ENCODE measurements around the gene GPC6.

The GPC6 gene

GRCh38 chr13:93708308-93709075 is 481.9 kb downstream of the GPC6 start:
- DNase-seq = no peak

- no peak for DNase-seq
Measured at GRCh38 chr13:93709506-93710244, 483.1 kb downstream of the GPC6 start.

DNA sequence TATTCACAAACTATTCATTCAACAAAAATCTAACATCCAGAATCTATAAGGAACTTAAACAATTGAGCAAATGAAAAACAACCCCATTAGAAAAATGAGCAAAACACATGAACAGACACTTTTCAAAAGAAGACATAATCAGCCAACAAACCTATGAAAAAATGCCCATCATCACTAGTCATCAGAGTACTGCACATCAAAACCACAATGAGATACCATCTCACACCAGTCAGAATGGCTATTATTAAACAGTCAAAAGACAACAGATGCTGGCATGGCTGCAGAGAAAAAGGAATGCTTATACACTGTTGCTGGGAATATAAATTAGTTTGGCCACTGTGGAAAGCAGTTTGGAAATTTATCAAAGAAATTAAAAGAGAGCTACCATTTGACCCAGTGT is 487.6 kb downstream of the GPC6 start:
- no peak for DNase-seq

DNA sequence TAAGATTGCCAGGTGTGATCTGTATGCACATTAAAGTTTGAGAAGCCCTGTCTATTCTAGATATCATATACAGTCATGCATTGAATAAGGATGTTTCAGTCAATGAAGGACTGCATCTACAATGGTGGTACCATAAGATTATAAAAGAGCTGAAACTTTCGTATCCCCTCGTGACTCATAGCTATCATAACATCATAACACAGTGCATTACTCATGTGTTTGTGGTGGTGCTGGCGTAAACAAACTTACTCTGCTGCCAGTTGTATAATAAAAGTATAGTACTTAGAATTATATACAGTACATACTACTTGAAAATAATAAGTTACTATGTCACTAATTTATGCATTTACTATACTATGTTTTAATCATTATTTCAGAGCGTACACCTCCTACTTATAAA is 489.3 kb downstream of the GPC6 start:
- DNase-seq = no peak

DNA sequence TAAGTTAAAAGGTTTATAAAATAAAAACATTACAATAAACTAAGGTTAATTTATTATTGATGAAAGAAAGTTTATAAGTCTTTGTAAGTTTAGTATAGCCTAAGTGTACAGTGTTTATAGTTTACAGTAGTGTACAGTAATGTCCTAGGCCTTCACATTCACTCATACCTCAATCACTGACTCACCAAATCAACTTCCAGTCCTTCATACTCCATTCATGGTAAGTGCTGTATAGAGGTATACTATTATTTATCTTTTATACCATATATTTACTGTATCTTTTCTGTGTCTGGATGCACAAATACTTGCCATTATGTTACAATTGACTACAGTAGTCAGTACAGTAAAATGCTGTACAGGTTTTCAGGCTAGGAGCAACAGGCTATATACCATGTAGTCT is 490.0 kb downstream of the GPC6 start:
- no peak for DNase-seq

DNA sequence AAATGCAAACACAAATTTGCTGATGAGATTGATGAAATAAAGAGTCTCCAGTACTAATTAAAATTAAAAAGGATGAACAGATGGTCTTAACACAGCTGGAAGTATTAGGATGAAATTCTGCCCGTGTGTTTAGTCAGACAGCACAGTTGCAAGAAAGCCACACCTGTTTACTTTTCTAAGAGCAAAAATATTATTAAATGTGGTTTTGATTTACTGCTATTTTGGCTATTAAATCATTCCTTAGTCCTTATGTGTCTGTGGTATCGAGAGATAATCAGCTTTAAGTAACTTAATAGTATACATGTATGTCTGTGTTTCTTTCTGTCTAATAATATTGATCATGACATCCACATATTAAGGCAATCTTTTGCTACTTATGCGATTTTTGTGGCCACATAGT is 494.9 kb downstream of the GPC6 start:
- no peak for DNase-seq

DNA sequence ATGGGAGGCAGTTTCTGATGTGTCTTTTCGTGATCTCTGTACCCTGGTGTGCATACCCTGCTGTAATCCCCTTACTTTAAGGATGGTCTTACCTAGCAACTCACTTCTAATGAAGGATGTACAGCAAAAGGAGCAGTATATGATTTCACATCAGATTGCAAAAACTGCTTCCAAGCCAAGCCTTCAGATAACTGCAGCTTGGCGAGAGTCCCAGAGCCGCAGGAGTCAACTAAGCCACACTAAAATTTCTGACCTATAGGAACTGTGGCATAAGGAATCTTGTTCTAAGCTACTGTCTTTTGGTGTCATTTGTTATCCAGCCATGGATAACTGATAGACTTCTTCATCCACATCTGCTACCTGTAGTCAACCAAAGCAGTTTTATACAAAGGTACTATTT is 496.7 kb downstream of the GPC6 start:
- DNase-seq = no peak

DNA sequence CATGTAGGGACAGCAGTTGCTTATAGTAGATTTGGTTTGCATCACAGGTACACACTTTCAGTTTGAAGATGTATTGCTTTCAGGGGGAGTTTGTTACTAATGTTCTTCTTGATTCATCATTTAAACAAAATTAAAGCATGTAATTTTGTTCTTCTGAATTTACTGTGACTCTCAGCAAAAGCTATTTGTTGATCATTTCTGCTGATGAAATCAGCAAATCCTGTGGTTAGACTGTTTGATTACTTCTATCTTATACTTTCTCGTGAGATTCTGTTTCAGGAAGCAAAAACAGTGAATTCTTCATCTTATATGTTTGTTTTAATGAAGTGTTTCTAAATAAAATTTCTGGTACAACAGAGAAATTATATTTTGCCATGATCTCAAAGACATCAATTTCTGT is 497.6 kb downstream of the GPC6 start:
- no peak for DNase-seq

DNA sequence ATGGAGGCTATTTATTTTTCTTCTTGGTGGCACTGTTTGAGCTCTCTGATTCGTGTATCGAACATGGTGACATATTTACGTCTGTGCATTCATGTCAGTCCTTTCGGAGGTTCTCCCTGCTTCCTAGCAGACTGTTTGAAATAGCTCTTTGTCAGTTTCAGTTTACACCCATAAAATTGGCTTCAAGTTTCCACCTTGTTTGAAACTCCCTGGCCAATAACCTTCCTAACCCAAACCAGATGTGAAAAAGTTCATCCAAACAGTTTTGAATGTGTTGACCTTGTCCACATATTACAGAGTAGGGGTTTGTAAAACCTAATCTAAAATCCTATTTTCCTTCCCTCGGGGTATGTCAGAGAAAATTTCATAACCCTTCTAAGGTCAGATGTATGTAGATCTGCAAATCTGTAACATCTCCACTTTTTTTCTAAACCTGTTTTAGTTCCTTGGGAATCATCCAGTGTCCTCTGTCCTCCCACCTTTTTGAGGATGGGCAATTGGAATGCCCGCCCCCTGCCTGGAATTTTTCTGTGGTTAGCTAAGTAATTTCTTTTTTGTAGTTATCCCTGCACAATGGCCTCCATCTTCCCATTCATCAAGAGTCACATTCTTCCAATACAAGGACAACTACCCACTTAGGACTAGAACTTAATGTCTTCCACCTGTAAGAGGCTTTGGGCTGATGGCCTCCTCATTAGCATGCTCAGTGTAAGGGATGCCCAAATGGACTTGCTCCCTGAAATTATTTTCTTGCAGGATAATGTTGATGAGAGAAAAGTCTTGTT is 499.8 kb downstream of the GPC6 start:
- DNase-seq = no peak

- DNase-seq = no peak
Measured at GRCh38 chr13:93727211-93728141, 500.9 kb downstream of the GPC6 start.

DNA sequence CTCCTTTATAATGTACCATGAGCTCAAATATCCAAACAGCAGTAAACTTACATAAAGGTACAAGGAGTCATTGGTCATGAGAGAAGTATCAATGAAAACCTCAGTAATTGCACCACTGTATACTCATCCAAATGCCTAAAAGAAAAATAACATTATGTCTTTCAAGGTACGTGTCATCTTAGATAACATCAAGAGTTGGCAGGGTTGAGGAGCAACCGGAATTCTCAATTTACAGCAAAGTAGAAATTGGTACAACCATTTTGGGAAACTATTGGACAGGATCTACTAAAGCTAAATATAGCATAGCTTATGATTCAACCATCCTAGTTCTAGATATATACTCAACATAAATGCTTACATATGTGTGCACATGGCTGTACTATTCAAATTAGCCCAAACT is 502.8 kb downstream of the GPC6 start:
- DNase-seq = no peak

- DNase-seq = no peak
Measured at GRCh38 chr13:93730780-93731179, 504.2 kb downstream of the GPC6 start.

GRCh38 chr13:93732186-93732585 is 505.6 kb downstream of the GPC6 start:
- no peak for DNase-seq

DNA sequence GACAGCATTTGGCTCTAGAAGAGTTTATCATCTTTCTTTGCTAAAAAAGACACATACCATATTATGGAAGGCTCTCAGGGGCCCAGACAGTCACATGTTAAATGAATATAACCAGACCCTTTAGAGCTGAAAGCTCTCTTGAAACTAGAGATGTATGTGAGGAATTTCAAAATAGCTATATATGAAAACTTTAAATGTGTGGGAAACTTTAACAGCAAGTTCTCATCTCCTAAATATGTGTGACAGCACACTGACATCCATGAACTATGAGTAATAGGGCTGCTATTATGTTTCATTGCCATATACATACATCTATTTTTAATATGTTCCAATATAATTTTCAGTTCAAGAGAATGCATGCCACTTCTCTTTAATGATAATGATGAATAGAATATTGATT is 509.5 kb downstream of the GPC6 start:
- no peak for DNase-seq

GRCh38 chr13:93736909-93737308 is 510.3 kb downstream of the GPC6 start:
- DNase-seq = no peak

DNA sequence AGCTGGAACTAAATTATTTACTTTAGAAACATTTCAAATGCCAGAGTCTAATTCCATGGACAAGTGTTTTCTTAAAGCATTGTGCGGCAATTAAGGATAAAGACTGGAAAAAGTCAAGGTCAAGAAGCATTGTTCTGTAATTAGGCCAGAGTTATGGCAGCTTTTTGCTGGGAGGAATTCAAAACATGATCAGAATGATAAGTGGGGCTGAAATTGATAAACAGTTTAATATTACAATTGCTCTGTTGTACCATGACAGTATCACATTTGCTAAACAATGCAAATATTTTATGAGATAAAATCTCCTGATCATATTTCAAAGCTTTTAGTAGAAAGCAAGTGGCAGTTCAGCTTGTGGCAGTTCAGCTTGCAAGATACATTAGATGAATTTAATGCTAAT is 513.7 kb downstream of the GPC6 start:
- no peak for DNase-seq

GRCh38 chr13:93744033-93744432 is 517.4 kb downstream of the GPC6 start:
- no peak for DNase-seq

DNA sequence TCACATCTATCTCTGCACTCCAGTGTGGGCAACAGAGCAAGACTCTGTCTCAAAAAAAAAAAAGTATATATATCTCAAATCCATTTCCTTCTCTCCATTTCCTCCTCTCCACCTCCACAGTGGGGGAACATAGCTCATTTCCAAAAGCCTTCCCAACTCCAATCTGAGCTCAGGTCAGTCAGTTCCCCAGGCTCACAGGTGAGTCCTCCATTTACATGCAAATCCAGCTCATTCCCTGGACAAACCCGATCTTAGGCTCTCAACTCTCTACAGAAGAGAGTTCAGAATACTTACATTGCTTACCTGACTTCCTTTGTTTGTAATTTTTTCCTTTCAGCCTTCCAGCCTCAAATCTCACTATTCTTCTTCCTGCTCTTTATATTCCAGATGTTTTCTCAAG is 518.3 kb downstream of the GPC6 start:
- DNase-seq = no peak

DNA sequence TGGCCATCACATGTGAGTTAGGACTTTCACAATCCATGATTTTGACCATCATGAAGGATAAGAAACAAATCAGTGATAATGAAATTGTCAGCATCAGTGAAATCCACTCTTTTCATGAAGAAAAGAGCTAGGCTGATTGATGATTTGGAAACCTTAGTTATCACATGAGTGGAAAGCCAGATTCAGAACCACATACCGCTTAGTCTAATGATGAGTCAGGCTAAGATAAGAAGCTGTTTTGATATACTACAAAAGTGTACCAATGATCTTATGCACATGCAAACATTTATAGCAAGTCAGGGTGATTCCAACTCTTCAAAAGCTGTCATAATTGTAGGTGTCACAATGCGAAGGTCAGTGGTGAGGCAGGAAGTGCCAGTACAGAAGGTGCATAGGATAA is 519.3 kb downstream of the GPC6 start:
- no peak for DNase-seq

DNA sequence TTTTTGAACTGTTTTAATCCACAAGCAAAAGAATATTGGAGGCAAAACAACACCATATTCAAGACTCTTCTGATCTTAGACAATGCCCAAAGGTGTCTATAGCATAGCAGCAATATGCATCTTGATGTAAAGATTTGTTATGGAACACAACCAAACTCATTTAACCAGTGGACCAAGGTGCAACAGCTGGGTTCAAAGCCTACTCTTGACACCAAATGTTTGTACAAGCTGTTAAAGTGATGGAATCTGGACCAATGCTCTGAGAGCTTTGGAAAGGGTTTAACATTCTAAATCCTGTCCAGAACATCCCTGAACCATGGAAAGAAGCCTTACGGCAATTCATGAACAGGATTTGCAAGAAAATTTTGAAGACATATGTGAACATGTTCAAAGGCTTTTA is 520.0 kb downstream of the GPC6 start:
- no peak for DNase-seq

- no peak for DNase-seq
Measured at GRCh38 chr13:93750676-93751075, 524.1 kb downstream of the GPC6 start.

- DNase-seq = no peak
Measured at GRCh38 chr13:93751117-93751516, 524.5 kb downstream of the GPC6 start.

DNA sequence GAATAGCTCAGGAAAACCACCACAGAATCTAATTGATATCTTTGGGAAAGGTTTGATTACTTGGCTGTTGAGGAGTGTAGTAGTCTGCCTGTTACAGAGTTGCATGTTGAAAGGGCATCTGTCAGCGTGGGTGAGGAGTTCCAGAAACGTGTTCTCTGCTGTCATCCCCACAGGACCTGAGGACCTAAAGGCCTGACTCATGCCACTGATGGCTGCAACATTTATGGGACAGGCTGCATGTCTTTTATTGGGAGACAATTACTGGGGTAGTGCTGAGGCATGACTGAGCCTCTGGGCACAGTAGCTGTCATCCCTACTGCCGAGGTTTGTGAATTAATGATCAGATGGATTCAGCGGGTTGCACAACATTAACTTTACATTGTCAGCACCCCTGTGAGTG is 525.9 kb downstream of the GPC6 start:
- no peak for DNase-seq

Data from MV-4-11 (cell line).